ENCODE results near the gene RAD9B.

DNA sequence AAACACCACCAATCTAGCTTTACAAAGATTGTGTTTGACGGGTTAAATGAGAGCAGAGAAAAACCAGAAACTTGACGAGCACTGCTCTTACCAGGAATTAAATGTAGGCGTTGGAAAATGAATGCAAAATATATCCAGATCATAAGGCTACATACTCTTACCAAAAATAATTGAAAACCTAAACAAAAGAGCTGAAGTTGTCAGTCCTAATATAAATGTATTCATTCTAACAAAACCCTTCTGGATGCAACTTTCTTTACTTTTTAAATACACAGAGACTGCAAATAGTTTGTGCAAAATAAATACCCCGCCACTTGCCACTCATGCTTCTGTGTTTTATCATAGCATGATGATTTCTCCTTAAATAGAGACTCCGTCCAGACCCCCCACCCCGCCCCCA lies 32.7 kb downstream of the RAD9B start:
- TF ChIP-seq EP300 (IDR thresholded peaks at IDR 0.05), result no peak
- TF ChIP-seq, protein P1, sequence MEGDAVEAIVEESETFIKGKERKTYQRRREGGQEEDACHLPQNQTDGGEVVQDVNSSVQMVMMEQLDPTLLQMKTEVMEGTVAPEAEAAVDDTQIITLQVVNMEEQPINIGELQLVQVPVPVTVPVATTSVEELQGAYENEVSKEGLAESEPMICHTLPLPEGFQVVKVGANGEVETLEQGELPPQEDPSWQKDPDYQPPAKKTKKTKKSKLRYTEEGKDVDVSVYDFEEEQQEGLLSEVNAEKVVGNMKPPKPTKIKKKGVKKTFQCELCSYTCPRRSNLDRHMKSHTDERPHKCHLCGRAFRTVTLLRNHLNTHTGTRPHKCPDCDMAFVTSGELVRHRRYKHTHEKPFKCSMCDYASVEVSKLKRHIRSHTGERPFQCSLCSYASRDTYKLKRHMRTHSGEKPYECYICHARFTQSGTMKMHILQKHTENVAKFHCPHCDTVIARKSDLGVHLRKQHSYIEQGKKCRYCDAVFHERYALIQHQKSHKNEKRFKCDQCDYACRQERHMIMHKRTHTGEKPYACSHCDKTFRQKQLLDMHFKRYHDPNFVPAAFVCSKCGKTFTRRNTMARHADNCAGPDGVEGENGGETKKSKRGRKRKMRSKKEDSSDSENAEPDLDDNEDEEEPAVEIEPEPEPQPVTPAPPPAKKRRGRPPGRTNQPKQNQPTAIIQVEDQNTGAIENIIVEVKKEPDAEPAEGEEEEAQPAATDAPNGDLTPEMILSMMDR (IDR thresholded peaks at IDR 0.05), result no peak
- TF ChIP-seq POLR2AphosphoS2 (conservative IDR thresholded peaks at IDR 0.05; ENCODE audit: low read length), result no peak
- TF ChIP-seq, protein P2, sequence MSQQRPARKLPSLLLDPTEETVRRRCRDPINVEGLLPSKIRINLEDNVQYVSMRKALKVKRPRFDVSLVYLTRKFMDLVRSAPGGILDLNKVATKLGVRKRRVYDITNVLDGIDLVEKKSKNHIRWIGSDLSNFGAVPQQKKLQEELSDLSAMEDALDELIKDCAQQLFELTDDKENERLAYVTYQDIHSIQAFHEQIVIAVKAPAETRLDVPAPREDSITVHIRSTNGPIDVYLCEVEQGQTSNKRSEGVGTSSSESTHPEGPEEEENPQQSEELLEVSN (IDR thresholded peaks at IDR 0.05; ENCODE audit: borderline replicate concordance, low read depth), result no peak
- no peak for TF ChIP-seq RFX5 (IDR thresholded peaks at IDR 0.05)
- TF ChIP-seq, protein P3, sequence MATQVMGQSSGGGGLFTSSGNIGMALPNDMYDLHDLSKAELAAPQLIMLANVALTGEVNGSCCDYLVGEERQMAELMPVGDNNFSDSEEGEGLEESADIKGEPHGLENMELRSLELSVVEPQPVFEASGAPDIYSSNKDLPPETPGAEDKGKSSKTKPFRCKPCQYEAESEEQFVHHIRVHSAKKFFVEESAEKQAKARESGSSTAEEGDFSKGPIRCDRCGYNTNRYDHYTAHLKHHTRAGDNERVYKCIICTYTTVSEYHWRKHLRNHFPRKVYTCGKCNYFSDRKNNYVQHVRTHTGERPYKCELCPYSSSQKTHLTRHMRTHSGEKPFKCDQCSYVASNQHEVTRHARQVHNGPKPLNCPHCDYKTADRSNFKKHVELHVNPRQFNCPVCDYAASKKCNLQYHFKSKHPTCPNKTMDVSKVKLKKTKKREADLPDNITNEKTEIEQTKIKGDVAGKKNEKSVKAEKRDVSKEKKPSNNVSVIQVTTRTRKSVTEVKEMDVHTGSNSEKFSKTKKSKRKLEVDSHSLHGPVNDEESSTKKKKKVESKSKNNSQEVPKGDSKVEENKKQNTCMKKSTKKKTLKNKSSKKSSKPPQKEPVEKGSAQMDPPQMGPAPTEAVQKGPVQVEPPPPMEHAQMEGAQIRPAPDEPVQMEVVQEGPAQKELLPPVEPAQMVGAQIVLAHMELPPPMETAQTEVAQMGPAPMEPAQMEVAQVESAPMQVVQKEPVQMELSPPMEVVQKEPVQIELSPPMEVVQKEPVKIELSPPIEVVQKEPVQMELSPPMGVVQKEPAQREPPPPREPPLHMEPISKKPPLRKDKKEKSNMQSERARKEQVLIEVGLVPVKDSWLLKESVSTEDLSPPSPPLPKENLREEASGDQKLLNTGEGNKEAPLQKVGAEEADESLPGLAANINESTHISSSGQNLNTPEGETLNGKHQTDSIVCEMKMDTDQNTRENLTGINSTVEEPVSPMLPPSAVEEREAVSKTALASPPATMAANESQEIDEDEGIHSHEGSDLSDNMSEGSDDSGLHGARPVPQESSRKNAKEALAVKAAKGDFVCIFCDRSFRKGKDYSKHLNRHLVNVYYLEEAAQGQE (IDR thresholded peaks at IDR 0.05), result no peak
- TF ChIP-seq SMC3 (IDR thresholded peaks at IDR 0.05), result no peak
- TF ChIP-seq, protein P4, sequence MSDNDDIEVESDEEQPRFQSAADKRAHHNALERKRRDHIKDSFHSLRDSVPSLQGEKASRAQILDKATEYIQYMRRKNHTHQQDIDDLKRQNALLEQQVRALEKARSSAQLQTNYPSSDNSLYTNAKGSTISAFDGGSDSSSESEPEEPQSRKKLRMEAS (IDR thresholded peaks at IDR 0.05), result no peak
- TF ChIP-seq POLR2A (IDR thresholded peaks at IDR 0.05; ENCODE audit: low read length), result no peak
- TF ChIP-seq CEBPB (IDR thresholded peaks at IDR 0.05), result no peak
- no peak for TF ChIP-seq HOXB13 (CRISPR knock-in tag; IDR thresholded peaks at IDR 0.05; ENCODE audit: low read depth)
- TF ChIP-seq MYC (IDR thresholded peaks at IDR 0.05; ENCODE audit: borderline replicate concordance, low read length), result no peak
- TF ChIP-seq JUN (IDR thresholded peaks at IDR 0.05), result no peak
- TF ChIP-seq BHLHE40 (IDR thresholded peaks at IDR 0.05; ENCODE audit: low read depth, low read length), result no peak
